Neural crest cell (in vitro differentiated cells): ENCODE results near the gene NR3C2. TPM values are rescaled to one million over a fixed set of nuclear protein-coding genes. Genes with fewer than 3 reads are reported as not detected.
A peak's percentile ranks its signal among the peaks of the same experiment; 100 is the strongest.

Experiments
- DNase-seq: peaks from one replicate; pipeline ENCODE4 v3.0.0; 2021; ENCODE audit warnings: low read depth, mixed read lengths, low spot score
- H3K27ac Mint-ChIP-seq: one replicate; pipeline ENCODE4 v1.8.0; 2021; ENCODE audit warnings: mild to moderate bottlenecking, mixed read lengths; ENCODE audit not compliant: unreplicated experiment
- H3K27me3 Mint-ChIP-seq: 2 replicates; pipeline ENCODE4 v1.8.0; 2021; ENCODE audit warnings: low read depth, mild to moderate bottlenecking, mixed read lengths
- H3K36me3 Mint-ChIP-seq: 2 replicates; pipeline ENCODE4 v1.8.0; 2021; ENCODE audit warnings: low read depth, mild to moderate bottlenecking, mixed read lengths
- H3K4me1 Mint-ChIP-seq: 2 replicates; pipeline ENCODE4 v1.8.0; 2021; ENCODE audit warnings: mixed read lengths
- H3K4me3 Mint-ChIP-seq: one replicate; pipeline ENCODE4 v1.8.0; 2021; ENCODE audit warnings: mild to moderate bottlenecking, mixed read lengths
- H3K9me3 Mint-ChIP-seq: 2 replicates; pipeline ENCODE4 v1.8.0; 2021; ENCODE audit warnings: mixed read lengths
- CTCF ChIP-seq: fragments of 200-600 bp; sonication (generic); conservative IDR thresholded peaks from 2 replicates; pipeline ENCODE4 v1.5.0; 2021; ENCODE audit warnings: antibody characterized with exemption, mild to moderate bottlenecking
- total RNA-seq: library from RNA; stranded (reverse); gene quantifications from 2 replicates; pipeline ENCODE4 v1.2.1, GENCODE V29; 2021

Gene NR3C2
- total RNA-seq, 1 donor from 2014 or later, result 0.21 TPM

GRCh38 chr4:148289740-148290139 is 152.5 kb downstream of the NR3C2 start:
- Mint-ChIP-seq H3K4me1 (peaks cover 4% of the 10 kb centered on the region), H3K9me3 (no peaks in the 10 kb centered on the region), H3K4me3 (no peak overlapping the region), H3K27ac (no peak overlapping the region), H3K36me3 (no peaks in the 10 kb centered on the region), H3K27me3 (no peaks in the 10 kb centered on the region)
- TF ChIP-seq CTCF, result no peak
- no peak for DNase-seq

GRCh38 chr4:148288448-148288847 is 153.8 kb downstream of the NR3C2 start:
- no peaks in the 10 kb centered on the region for H3K36me3 Mint-ChIP-seq
- no peak for DNase-seq
- H3K27me3 Mint-ChIP-seq, result no peaks in the 10 kb centered on the region
- no peaks in the 10 kb centered on the region for H3K9me3 Mint-ChIP-seq
- no peak overlapping the region for H3K4me3 Mint-ChIP-seq
- H3K27ac Mint-ChIP-seq, result no peak overlapping the region
- peaks cover 4% of the 10 kb centered on the region for H3K4me1 Mint-ChIP-seq
- no peak for TF ChIP-seq CTCF

- Mint-ChIP-seq H3K9me3 (no peaks in the 10 kb centered on the region), H3K27ac (no peak overlapping the region), H3K27me3 (no peaks in the 10 kb centered on the region), H3K4me3 (no peak overlapping the region), H3K36me3 (no peaks in the 10 kb centered on the region), H3K4me1 (peaks cover 4% of the 10 kb centered on the region)
- no peak for DNase-seq
- no peak for TF ChIP-seq CTCF
These were observed 155.1 kb downstream of the NR3C2 start for GRCh38 chr4:148287111-148287510.

DNA sequence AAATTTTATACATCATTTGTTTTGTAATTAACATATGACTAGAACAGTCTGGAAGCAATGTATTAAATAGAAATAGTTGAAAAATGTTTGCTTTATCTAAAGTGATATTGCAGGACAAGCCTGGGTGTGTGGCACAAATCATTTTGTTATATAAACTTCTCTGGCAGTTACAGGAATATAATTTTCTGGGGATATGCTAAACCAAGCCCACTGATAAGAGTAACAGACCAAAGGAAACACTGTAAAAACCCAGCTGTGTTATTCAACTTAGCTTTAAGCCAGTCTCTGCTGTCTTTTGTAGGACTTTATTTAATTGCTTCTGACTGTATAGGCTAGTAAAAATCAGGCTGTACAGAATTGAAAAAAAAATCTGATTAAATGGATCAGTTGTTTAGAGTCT is 156.2 kb downstream of the NR3C2 start:
- Mint-ChIP-seq H3K9me3 (no peaks in the 10 kb centered on the region), H3K4me1 (peaks cover 4% of the 10 kb centered on the region), H3K4me3 (no peak overlapping the region), H3K27me3 (no peaks in the 10 kb centered on the region), H3K27ac (no peak overlapping the region), H3K36me3 (no peaks in the 10 kb centered on the region)
- TF ChIP-seq CTCF, result no peak
- DNase-seq, result no peak

DNA sequence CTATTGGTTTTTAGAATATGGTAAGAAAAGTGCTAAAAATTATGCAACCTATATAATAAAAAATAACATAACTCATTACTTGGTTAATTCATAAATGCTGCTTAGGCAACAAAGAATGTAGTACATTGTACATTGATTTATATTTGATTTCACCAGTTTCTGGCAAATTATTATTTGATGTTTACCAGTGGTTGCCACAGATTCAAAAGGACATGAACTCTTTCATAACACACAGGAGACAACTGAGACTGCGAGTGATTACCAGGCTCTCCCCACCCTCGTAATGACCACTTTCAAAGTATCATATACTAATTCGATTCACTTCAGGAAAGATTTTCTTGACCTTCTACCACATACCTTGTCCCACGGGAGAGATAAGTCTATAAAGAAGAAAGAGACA is 158.5 kb downstream of the NR3C2 start:
- no peak for TF ChIP-seq CTCF
- H3K4me1 Mint-ChIP-seq, result no peaks in the 10 kb centered on the region
- H3K27ac Mint-ChIP-seq, result peak overlapping the region; percentile 2
- H3K4me3 Mint-ChIP-seq, result no peak overlapping the region
- no peaks in the 10 kb centered on the region for H3K27me3 Mint-ChIP-seq
- no peaks in the 10 kb centered on the region for H3K9me3 Mint-ChIP-seq
- no peaks in the 10 kb centered on the region for H3K36me3 Mint-ChIP-seq
- DNase-seq, result no peak

DNA sequence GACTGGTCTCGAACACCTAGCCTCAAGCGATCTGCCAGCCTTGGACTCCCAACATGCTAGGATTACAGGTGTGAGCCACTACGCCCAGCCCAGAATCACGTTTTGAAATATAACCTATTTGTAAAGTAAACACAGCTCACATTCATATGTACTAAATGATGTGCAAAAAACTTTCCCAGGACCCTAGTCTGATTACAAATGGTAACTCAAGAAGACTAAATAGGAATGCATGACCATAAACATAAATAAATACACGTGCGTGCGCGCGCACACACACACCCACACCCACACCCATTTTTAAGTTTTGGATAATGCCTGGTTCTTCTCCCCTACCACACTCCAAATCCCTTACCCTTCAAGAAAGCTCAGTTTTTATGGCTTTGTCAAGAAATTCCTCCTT is 163.9 kb downstream of the NR3C2 start:
- Mint-ChIP-seq H3K27me3 (no peaks in the 10 kb centered on the region), H3K4me3 (no peak overlapping the region), H3K36me3 (no peaks in the 10 kb centered on the region), H3K27ac (no peak overlapping the region), H3K4me1 (peaks cover 3% of the 10 kb centered on the region), H3K9me3 (no peaks in the 10 kb centered on the region)
- TF ChIP-seq CTCF, result no peak
- no peak for DNase-seq
